HepG2 (cell line): ENCODE results near the gene TUBA4A. TPM values are rescaled to one million over a fixed set of nuclear protein-coding genes. Genes with fewer than 3 reads are reported as not detected.

ENCODE experiments used
- ASH2L ChIP-seq: fragments of 300-600, 200-600 bp; sonication (generic); IDR thresholded peaks from 2 replicates; pipeline ENCODE4 v1.7.0; 2017; ENCODE audit warnings: low read depth, mild to moderate bottlenecking, moderate library complexity, mixed read lengths, low read length; ENCODE audit not compliant: insufficient read length
- HOXA3 ChIP-seq: sonication (generic); formaldehyde crosslinking; IDR thresholded peaks from 2 replicates; pipeline ENCODE4 v1.5.0; 2020; ENCODE audit warnings: missing genetic modification reagents
- ISX ChIP-seq: sonication (generic); formaldehyde crosslinking; conservative IDR thresholded peaks from 2 replicates; pipeline ENCODE4 v1.5.0; 2020; ENCODE audit warnings: missing genetic modification reagents
- LBX2 ChIP-seq: sonication (generic); formaldehyde crosslinking; IDR thresholded peaks from 2 replicates; pipeline ENCODE4 v1.5.0; 2020; ENCODE audit warnings: missing genetic modification reagents, mild to moderate bottlenecking, borderline replicate concordance
- MTERF4 ChIP-seq: sonication (generic); formaldehyde crosslinking; IDR thresholded peaks from 2 replicates; pipeline ENCODE4 v1.8.0; 2023; ENCODE audit warnings: mild to moderate bottlenecking, missing genetic modification reagents
- SP5 ChIP-seq: IDR thresholded peaks from 2 replicates; pipeline ENCODE4 v1.6.1; 2016; ENCODE audit warnings: low read depth, borderline replicate concordance
- TBP ChIP-seq: sonication (generic); formaldehyde crosslinking; IDR thresholded peaks from 2 replicates; pipeline ENCODE4 v1.5.0; 2020; ENCODE audit warnings: missing genetic modification reagents
- ZBTB40 ChIP-seq, 2 experiments: fragments of 450-650 bp in 1 of 2; sonication (generic) in 1 of 2; formaldehyde crosslinking in 1 of 2; IDR thresholded peaks; 2 replicates each; pipeline versions ENCODE4 v1.6.1 to v1.8.0; 2016 to 2022; ENCODE audit warnings: antibody characterized with exemption in 1 of 2, mild to moderate bottlenecking in 1 of 2, missing genetic modification reagents in 1 of 2
- ZNF589 ChIP-seq: sonication (generic); formaldehyde crosslinking; conservative IDR thresholded peaks from 2 replicates; pipeline ENCODE4 v1.8.0; 2022; ENCODE audit warnings: mild to moderate bottlenecking, moderate library complexity, missing genetic modification reagents
- polyA plus RNA-seq, 8 experiments: library from polyadenylated mRNA; depleted of rRNA in 3 of 8; stranded (reverse) in 7 of 8; unstranded in 1 of 8; fragments of >200 nt; fragmentation: Illumina TruSeq in 4 of 8; extraction: Trizol in 4 of 8; gene quantifications; 2 replicates each; pipeline versions ENCODE4 v1.2.1 to v1.2.3, GENCODE V29; 2011 to 2016; ENCODE audit warnings: low read depth in 4 of 8, missing spikeins in 1 of 8, mixed read lengths in 1 of 8; ENCODE audit not compliant: insufficient read depth in 1 of 8
- total RNA-seq, 5 experiments: library from RNA; depleted of rRNA; stranded (reverse); fragments of >200 nt; fragmentation: Illumina TruSeq; extraction: Trizol; gene quantifications; 2 replicates each; pipeline ENCODE4 v1.2.3, GENCODE V29; 2016; ENCODE audit warnings: low read depth in 1 of 5
- TF ChIP-seq, protein P1 (sequence below): sonication (generic); formaldehyde crosslinking; IDR thresholded peaks from 2 replicates; pipeline ENCODE4 v1.4.0; 2020; ENCODE audit warnings: mild to moderate bottlenecking, missing genetic modification reagents
- TF ChIP-seq, protein P2 (sequence below), 2 experiments: sonication (generic) in 1 of 2; formaldehyde crosslinking in 1 of 2; IDR thresholded peaks; 2 replicates each; pipeline versions ENCODE4 v1.4.0 to v1.6.1; 2016 to 2020; ENCODE audit warnings: borderline replicate concordance in 1 of 2, low read depth in 1 of 2, mild to moderate bottlenecking in 1 of 2, missing genetic modification reagents in 1 of 2

TUBA4A gene
- total and polyA plus RNA-seq, 2 of the 13 experiments (the other 11 are each of a cell fraction or from before 2014, with no cell fraction given) = 1.3 to 12.7 TPM

GRCh38 chr2:219206328-219207133, 47.2 kb downstream of the TUBA4A start, which contains the start of gene ZFAND2B (continued):
- TF ChIP-seq ZBTB40 (IDR thresholded peaks at IDR 0.05) (no peak), ZBTB40 (CRISPR knock-in tag; IDR thresholded peaks at IDR 0.05) (peak; percentile 45; the same call in 1 of the 2 replicates), MTERF4 (CRISPR knock-in tag) (peak; percentile 97), TBP (CRISPR knock-in tag) (0 out of 2 replicates have a peak, but pooled peaks have one; percentile 64), SP5 (CRISPR knock-in tag) (peak; percentile 88), ISX (no peak), ZNF589 (CRISPR knock-in tag) (peak; percentile 72; the same call in 1 of the 2 replicates), LBX2 (CRISPR knock-in tag) (peak; percentile 31; the same call in 1 of the 2 replicates), HOXA3 (CRISPR knock-in tag) (peak; percentile 90), ASH2L (peak; percentile 92)
- TF ChIP-seq, protein P1, sequence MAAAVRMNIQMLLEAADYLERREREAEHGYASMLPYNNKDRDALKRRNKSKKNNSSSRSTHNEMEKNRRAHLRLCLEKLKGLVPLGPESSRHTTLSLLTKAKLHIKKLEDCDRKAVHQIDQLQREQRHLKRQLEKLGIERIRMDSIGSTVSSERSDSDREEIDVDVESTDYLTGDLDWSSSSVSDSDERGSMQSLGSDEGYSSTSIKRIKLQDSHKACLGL (CRISPR knock-in tag) = peak; percentile 74
- TF ChIP-seq, protein P2, sequence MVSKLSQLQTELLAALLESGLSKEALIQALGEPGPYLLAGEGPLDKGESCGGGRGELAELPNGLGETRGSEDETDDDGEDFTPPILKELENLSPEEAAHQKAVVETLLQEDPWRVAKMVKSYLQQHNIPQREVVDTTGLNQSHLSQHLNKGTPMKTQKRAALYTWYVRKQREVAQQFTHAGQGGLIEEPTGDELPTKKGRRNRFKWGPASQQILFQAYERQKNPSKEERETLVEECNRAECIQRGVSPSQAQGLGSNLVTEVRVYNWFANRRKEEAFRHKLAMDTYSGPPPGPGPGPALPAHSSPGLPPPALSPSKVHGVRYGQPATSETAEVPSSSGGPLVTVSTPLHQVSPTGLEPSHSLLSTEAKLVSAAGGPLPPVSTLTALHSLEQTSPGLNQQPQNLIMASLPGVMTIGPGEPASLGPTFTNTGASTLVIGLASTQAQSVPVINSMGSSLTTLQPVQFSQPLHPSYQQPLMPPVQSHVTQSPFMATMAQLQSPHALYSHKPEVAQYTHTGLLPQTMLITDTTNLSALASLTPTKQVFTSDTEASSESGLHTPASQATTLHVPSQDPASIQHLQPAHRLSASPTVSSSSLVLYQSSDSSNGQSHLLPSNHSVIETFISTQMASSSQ (IDR thresholded peaks at IDR 0.05; ENCODE audit: low read depth) = no peak
- TF ChIP-seq, protein P2 (CRISPR knock-in tag; IDR thresholded peaks at IDR 0.05; ENCODE audit: borderline replicate concordance) = peak; percentile 40; the same call in 1 of the 2 replicates
